Transverse colon (tissue), 3 donors: Measurements from ENCODE around the gene SARS1.

Source experiments
- POLR2A ChIP-seq: fragments of 450-650 bp; IDR thresholded peaks from one replicate; pipeline ENCODE4 v1.6.1; 2016; ENCODE audit warnings: antibody characterized with exemption, mild to moderate bottlenecking, moderate library complexity
- POLR2AphosphoS5 ChIP-seq, 3 donors: sonication (generic); formaldehyde crosslinking; IDR thresholded peaks; one replicate each; pipeline ENCODE4 v1.6.1; 2016; ENCODE audit warnings: antibody characterized with exemption in 3 of 3

GRCh38 chr1:109243860-109244552, 30.3 kb downstream of the SARS1 start:
- TF ChIP-seq POLR2A, result no peak
- TF ChIP-seq POLR2AphosphoS5 (IDR thresholded peaks at IDR 0.05), result no peak
